Neuronal stem cell (in vitro differentiated cells): ENCODE data around the gene NAA38.

Experiments
- DNase-seq: peaks from one replicate; pipeline ENCODE4 v3.0.0-alpha.2; 2013; ENCODE audit warnings: low spot score
- H2AFZ ChIP-seq: one replicate; pipeline ENCODE4 v1.6.1; 2013; ENCODE audit warnings: mild to moderate bottlenecking, low read length, inconsistent platforms
- H2AK5ac ChIP-seq: 2 replicates; pipeline ENCODE4 v1.6.1; 2013; ENCODE audit warnings: low read depth, mild to moderate bottlenecking, inconsistent platforms, low read length, moderate library complexity, mixed read lengths
- H2BK120ac ChIP-seq: 2 replicates; pipeline ENCODE4 v1.6.1; 2013; ENCODE audit warnings: low read depth, mild to moderate bottlenecking, inconsistent platforms, low read length, moderate library complexity, mixed read lengths
- H2BK12ac ChIP-seq: one replicate; pipeline ENCODE4 v1.6.1; 2013; ENCODE audit warnings: low read length, inconsistent platforms
- H2BK15ac ChIP-seq: 2 replicates; pipeline ENCODE4 v1.6.1; 2013; ENCODE audit warnings: mild to moderate bottlenecking, low read length, inconsistent platforms, mixed read lengths
- H2BK5ac ChIP-seq: one replicate; pipeline ENCODE4 v1.6.1; 2013; ENCODE audit warnings: inconsistent platforms, mild to moderate bottlenecking, low read length, moderate library complexity
- H3K14ac ChIP-seq: one replicate; pipeline ENCODE4 v1.6.1; 2013; ENCODE audit warnings: low read length, inconsistent platforms
- H3K18ac ChIP-seq: 2 replicates; pipeline ENCODE4 v1.6.1; 2013; ENCODE audit warnings: low read length, inconsistent platforms
- H3K23ac ChIP-seq: 2 replicates; pipeline ENCODE4 v1.6.1; 2013; ENCODE audit warnings: low read depth, mild to moderate bottlenecking, mixed read lengths, low read length, inconsistent platforms; ENCODE audit not compliant: poor library complexity
- H3K27ac ChIP-seq: replicated peaks from 3 replicates; pipeline ENCODE4 v1.5.1; 2013; ENCODE audit warnings: low read length, inconsistent platforms
- H3K27me3 ChIP-seq, 3 experiments: 2 replicates each; pipeline ENCODE4 v1.6.1; 2013; ENCODE audit warnings: low read length in 3 of 3, mild to moderate bottlenecking in 2 of 3, inconsistent platforms in 1 of 3, low read depth in 1 of 3, mixed read lengths in 1 of 3, moderate library complexity in 1 of 3; ENCODE audit not compliant: control insufficient read depth in 3 of 3, insufficient read depth in 3 of 3
- H3K36me3 ChIP-seq, 2 donors: replicated peaks in 1 of 2; 2 replicates each; pipeline ENCODE4 v1.6.1; 2013; ENCODE audit warnings: low read length in 2 of 2; ENCODE audit not compliant: control insufficient read depth in 2 of 2, insufficient read depth in 2 of 2
- H3K4ac ChIP-seq: 2 replicates; pipeline ENCODE4 v1.6.1; 2013; ENCODE audit warnings: inconsistent platforms, mild to moderate bottlenecking, low read length, moderate library complexity
- H3K4me1 ChIP-seq, 2 donors: 1 replicate in 1 of 2; 2 replicates in 1 of 2; pipeline ENCODE4 v1.6.1; 2013; ENCODE audit warnings: low read length in 2 of 2, low read depth in 1 of 2; ENCODE audit not compliant: control insufficient read depth in 2 of 2, insufficient read depth in 1 of 2
- H3K4me2 ChIP-seq: one replicate; pipeline ENCODE4 v1.6.1; 2013; ENCODE audit warnings: mild to moderate bottlenecking, low read length, inconsistent platforms; ENCODE audit not compliant: insufficient read depth, poor library complexity, severe bottlenecking
- H3K4me3 ChIP-seq, 2 donors: 2 replicates each; pipeline ENCODE4 v1.5.1; 2013; ENCODE audit warnings: low read length in 2 of 2, mild to moderate bottlenecking in 2 of 2, inconsistent platforms in 1 of 2, moderate library complexity in 1 of 2
- H3K79me1 ChIP-seq: one replicate; pipeline ENCODE4 v1.6.1; 2013; ENCODE audit warnings: low read depth, mild to moderate bottlenecking, inconsistent platforms, low read length, moderate library complexity
- H3K9ac ChIP-seq: one replicate; pipeline ENCODE4 v1.6.1; 2013; ENCODE audit warnings: mild to moderate bottlenecking, low read depth, low read length, inconsistent platforms; ENCODE audit not compliant: poor library complexity
- H3K9me3 ChIP-seq, 2 donors: replicated peaks in 1 of 2; 2 replicates each; pipeline versions ENCODE3 to v1.6.1; 2013; ENCODE audit warnings: low read length in 2 of 2, mild to moderate bottlenecking in 2 of 2, inconsistent platforms in 1 of 2, low read depth in 1 of 2, mixed read lengths in 1 of 2, moderate library complexity in 1 of 2; ENCODE audit not compliant: control insufficient read depth in 2 of 2, insufficient read depth in 1 of 2
- H4K8ac ChIP-seq: one replicate; pipeline ENCODE4 v1.6.1; 2013; ENCODE audit warnings: low read depth, mild to moderate bottlenecking, inconsistent platforms, low read length, moderate library complexity
- H4K91ac ChIP-seq: one replicate; pipeline ENCODE4 v1.6.1; 2013; ENCODE audit warnings: low read length, low read depth, mild to moderate bottlenecking, inconsistent platforms; ENCODE audit not compliant: poor library complexity
- WGBS, 2 donors: extraction: QIAGEN DNeasy Blood & Tissue Kit; methylation state at CpG; one replicate each; pipeline ENCODE4 v1.1.7; 2013; ENCODE audit warnings: missing lambda C conversion rate in 2 of 2, mixed read lengths in 1 of 2; ENCODE audit not compliant: insufficient read length in 2 of 2, insufficient replicate concordance in 1 of 2; ENCODE audit errors: extremely low coverage in 2 of 2; 5-methylcytosine and 5-hydroxymethylcytosine counted together

The NAA38 gene

GRCh38 chr17:7854078-7854777 is 3.1 kb downstream of the NAA38 start:
- Histone ChIP-seq H2BK5ac (no peak overlapping the region), H3K9ac (no peak overlapping the region), H2AK5ac (peak overlapping the region; percentile 71), H3K23ac (no peak overlapping the region), H2BK15ac (no peak overlapping the region), H3K18ac (peak overlapping the region; percentile 35), H2AFZ (no peak overlapping the region), H3K4me3 (peak overlapping the region in 1 of 2 donors; percentile 29), H3K4me1 (peaks cover 32 to 39% of the 10 kb centered on the region in 2 donors), H4K91ac (no peak overlapping the region), H3K36me3 (peaks cover 35 to 66% of the 10 kb centered on the region in 2 donors), H2BK12ac (no peak overlapping the region), H3K27ac (peak overlapping the region; percentile 78), H4K8ac (no peak overlapping the region), H3K9me3 (no peaks in the 10 kb centered on the region), H3K79me1 (peaks cover 8% of the 10 kb centered on the region), H3K4me2 (peak overlapping the region; percentile 55), H2BK120ac (no peak overlapping the region), H3K4ac (no peak overlapping the region), H3K27me3 (peaks cover 0 to 9% (median 0%) of the 10 kb centered on the region in 3 experiments), H3K14ac (no peak overlapping the region)
- WGBS, 2 donors: no CpG with 5 or more reads among the region's 31 CpGs
- no peak for DNase-seq

DNA sequence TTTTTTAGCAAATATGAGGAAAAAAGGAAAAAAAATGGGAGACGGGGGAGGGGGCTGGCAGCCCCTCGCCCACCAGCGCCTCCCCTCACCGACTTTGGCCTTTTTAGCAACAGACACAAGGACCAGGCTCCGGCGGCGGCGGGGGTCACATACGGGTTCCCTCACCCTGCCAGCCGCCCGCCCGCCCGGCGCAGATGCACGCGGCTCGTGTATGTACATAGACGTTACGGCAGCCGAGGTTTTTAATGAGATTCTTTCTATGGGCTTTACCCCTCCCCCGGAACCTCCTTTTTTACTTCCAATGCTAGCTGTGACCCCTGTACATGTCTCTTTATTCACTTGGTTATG is 3.7 kb downstream of the NAA38 start:
- H2BK120ac ChIP-seq: no peak overlapping the region
- H3K79me1 ChIP-seq: peaks cover 9% of the 10 kb centered on the region
- DNase-seq: no peak
- H2AK5ac ChIP-seq: peak overlapping the region; percentile 71
- no peak overlapping the region for H3K4ac ChIP-seq
- H3K4me3 ChIP-seq: no peak overlapping the region
- no peak overlapping the region for H2BK12ac ChIP-seq
- H3K9me3 ChIP-seq: no peaks in the 10 kb centered on the region
- peak overlapping the region; percentile 13 for H3K18ac ChIP-seq
- no peak overlapping the region for H3K27ac ChIP-seq
- H4K91ac ChIP-seq: no peak overlapping the region
- no peak overlapping the region for H4K8ac ChIP-seq
- no peak overlapping the region for H2AFZ ChIP-seq
- H3K23ac ChIP-seq: no peak overlapping the region
- H3K36me3 ChIP-seq: peaks cover 39 to 66% of the 10 kb centered on the region in 2 donors
- no CpG with 5 or more reads among the region's 21 CpGs for WGBS, 2 donors
- peaks cover 30 to 36% of the 10 kb centered on the region in 2 donors for H3K4me1 ChIP-seq
- H2BK5ac ChIP-seq: no peak overlapping the region
- H3K4me2 ChIP-seq: no peak overlapping the region
- H3K14ac ChIP-seq: no peak overlapping the region
- H3K27me3 ChIP-seq: peaks cover 0 to 9% (median 0%) of the 10 kb centered on the region in 3 experiments
- H2BK15ac ChIP-seq: no peak overlapping the region
- no peak overlapping the region for H3K9ac ChIP-seq

DNA sequence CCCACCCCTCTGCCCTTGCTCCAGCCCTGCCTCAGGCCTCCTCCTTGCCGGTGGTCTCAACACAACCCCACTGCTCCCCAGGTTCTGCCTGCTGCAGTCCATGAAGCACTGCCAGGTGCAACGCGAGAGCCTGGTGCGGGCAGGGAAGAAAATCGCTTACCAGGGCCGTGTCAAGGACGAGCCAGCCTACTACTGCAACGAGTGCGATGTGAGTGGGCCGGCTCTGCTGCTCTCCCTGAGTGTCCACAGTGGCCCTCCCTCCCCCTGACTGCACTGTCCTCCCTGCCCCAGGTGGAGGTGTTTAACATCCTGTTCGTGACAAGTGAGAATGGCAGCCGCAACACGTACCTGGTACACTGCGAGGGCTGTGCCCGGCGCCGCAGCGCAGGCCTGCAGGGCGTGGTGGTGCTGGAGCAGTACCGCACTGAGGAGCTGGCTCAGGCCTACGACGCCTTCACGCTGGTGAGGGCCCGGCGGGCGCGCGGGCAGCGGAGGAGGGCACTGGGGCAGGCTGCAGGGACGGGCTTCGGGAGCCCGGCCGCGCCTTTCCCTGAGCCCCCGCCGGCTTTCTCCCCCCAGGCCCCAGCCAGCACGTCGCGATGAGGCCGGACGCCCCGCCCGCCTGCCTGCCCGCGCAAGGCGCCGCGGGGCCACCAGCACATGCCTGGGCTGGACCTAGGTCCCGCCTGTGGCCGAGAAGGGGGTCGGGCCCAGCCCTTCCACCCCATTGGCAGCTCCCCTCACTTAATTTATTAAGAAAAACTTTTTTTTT is 4.3 kb downstream of the NAA38 start:
- H2BK5ac ChIP-seq: no peak overlapping the region
- no peak for DNase-seq
- no peak overlapping the region for H3K4me3 ChIP-seq

DNA sequence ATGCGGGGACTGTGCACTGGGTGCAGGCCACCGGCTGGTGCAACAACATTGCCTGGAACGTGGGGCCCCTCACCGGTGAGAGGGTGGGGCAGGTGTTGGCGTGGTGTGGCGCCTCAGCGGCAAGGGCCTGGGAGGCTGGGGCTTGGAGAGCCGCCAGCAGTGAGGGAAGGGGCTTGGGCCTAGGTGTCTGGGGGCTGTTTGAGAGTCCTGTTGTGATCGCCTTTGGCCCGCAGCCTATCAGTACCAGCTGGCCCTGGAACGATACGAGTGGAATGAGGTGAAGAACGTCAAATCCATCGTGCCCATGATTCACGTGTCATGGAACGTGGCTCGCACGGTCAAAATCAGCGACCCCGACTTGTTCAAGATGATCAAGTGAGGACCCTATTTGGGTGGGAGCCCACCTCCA is 5.1 kb downstream of the NAA38 start:
- Histone ChIP-seq H3K79me1 (peaks cover 10% of the 10 kb centered on the region), H2BK12ac (no peak overlapping the region), H3K27me3 (peaks cover 0 to 9% (median 0%) of the 10 kb centered on the region in 3 experiments), H3K27ac (no peak overlapping the region), H3K4ac (no peak overlapping the region), H3K4me1 (peaks cover 24 to 28% of the 10 kb centered on the region in 2 donors), H3K14ac (no peak overlapping the region), H3K36me3 (peaks cover 42 to 69% of the 10 kb centered on the region in 2 donors), H2BK5ac (peak overlapping the region; percentile 72), H3K9ac (peak overlapping the region; percentile 57), H2AFZ (no peak overlapping the region), H3K23ac (peak overlapping the region; percentile 77), H3K18ac (peak overlapping the region; percentile 84), H3K9me3 (no peaks in the 10 kb centered on the region), H2BK15ac (peak overlapping the region; percentile 91), H2AK5ac (peak overlapping the region; percentile 89), H3K4me3 (no peak overlapping the region), H4K8ac (peak overlapping the region; percentile 86), H2BK120ac (no peak overlapping the region), H4K91ac (no peak overlapping the region), H3K4me2 (no peak overlapping the region)
- no peak for DNase-seq
- no CpG with 5 or more reads among the region's 20 CpGs for WGBS, 2 donors

More for the DNA sequence above, 4.3 kb downstream of the NAA38 start:
- H3K4me1 ChIP-seq: peaks cover 25 to 30% of the 10 kb centered on the region in 2 donors
- H3K27me3 ChIP-seq: peaks cover 0 to 9% (median 0%) of the 10 kb centered on the region in 3 experiments
- H3K18ac ChIP-seq: peak overlapping the region; percentile 62
- no peak overlapping the region for H4K91ac ChIP-seq
- peaks cover 40 to 64% of the 10 kb centered on the region in 2 donors for H3K36me3 ChIP-seq
- peaks cover 9% of the 10 kb centered on the region for H3K79me1 ChIP-seq
- no peak overlapping the region for H2BK120ac ChIP-seq
- peak overlapping the region; percentile 76 for H2BK15ac ChIP-seq
- H3K4ac ChIP-seq: no peak overlapping the region
- H3K9ac ChIP-seq: peak overlapping the region; percentile 74
- peak overlapping the region; percentile 71 for H2AK5ac ChIP-seq
- no CpG with 5 or more reads among the region's 51 CpGs for WGBS, 2 donors
- H3K27ac ChIP-seq: no peak overlapping the region
- H3K4me2 ChIP-seq: no peak overlapping the region
- peak overlapping the region; percentile 78 for H3K23ac ChIP-seq
- H3K14ac ChIP-seq: peak overlapping the region; percentile 84
- H4K8ac ChIP-seq: peak overlapping the region; percentile 45
- peak overlapping the region; percentile 24 for H2BK12ac ChIP-seq
- no peaks in the 10 kb centered on the region for H3K9me3 ChIP-seq
- no peak overlapping the region for H2AFZ ChIP-seq
